DOHH2 (cell line): Measurements from ENCODE around the gene NEU4.

Experiments
- EZH2phosphoT487 ChIP-seq: fragments of 200-600 bp; sonication (generic); IDR thresholded peaks from 2 replicates; pipeline ENCODE4 v1.6.1; 2017; ENCODE audit warnings: borderline replicate concordance, mild to moderate bottlenecking, antibody characterized with exemption, low read length, moderate library complexity, mixed read lengths
- TF ChIP-seq, protein P1 (sequence below): fragments of 200-600 bp; sonication (generic); IDR thresholded peaks from one replicate; pipeline ENCODE4 v1.5.1; 2014; ENCODE audit warnings: antibody characterized with exemption, mild to moderate bottlenecking, low read depth, low read length; ENCODE audit not compliant: poor library complexity, severe bottlenecking

DNA sequence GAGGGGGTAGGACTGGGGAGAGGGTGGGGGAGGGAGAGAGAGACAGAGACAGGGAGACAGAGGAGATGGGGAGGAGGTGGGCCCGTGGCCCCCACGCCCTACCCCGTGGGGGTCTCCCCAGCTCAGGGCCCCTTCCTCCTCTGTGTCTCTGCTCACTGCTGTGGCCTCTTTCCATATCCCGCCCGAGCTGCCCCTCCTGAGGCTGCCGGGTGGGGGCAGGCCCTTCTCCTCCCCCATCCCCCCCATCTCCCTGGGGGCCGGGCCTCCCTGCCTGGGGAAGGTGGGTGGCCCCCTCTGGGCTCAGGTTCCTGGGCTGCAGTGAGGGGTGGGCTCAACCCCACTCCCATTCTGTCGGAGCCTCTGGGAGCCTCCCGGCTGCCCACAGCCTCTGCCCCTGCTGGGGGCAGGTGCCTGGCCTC lies 50.0 kb downstream of the NEU4 start:
- TF ChIP-seq, protein P1, sequence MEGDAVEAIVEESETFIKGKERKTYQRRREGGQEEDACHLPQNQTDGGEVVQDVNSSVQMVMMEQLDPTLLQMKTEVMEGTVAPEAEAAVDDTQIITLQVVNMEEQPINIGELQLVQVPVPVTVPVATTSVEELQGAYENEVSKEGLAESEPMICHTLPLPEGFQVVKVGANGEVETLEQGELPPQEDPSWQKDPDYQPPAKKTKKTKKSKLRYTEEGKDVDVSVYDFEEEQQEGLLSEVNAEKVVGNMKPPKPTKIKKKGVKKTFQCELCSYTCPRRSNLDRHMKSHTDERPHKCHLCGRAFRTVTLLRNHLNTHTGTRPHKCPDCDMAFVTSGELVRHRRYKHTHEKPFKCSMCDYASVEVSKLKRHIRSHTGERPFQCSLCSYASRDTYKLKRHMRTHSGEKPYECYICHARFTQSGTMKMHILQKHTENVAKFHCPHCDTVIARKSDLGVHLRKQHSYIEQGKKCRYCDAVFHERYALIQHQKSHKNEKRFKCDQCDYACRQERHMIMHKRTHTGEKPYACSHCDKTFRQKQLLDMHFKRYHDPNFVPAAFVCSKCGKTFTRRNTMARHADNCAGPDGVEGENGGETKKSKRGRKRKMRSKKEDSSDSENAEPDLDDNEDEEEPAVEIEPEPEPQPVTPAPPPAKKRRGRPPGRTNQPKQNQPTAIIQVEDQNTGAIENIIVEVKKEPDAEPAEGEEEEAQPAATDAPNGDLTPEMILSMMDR = no peak
- no peak for TF ChIP-seq EZH2phosphoT487
